ENCODE data around the gene ADORA3.

The ADORA3 gene

GRCh38 chr1:111463029-111463683, 40.3 kb downstream of the ADORA3 start:
- no peak for DNase-seq (ENCODE audit: low spot score)
- in situ Hi-C loops (cut with MboI; ENCODE audit: low sequenced_read_pairs, unreplicated experiment): no loop called here

DNA sequence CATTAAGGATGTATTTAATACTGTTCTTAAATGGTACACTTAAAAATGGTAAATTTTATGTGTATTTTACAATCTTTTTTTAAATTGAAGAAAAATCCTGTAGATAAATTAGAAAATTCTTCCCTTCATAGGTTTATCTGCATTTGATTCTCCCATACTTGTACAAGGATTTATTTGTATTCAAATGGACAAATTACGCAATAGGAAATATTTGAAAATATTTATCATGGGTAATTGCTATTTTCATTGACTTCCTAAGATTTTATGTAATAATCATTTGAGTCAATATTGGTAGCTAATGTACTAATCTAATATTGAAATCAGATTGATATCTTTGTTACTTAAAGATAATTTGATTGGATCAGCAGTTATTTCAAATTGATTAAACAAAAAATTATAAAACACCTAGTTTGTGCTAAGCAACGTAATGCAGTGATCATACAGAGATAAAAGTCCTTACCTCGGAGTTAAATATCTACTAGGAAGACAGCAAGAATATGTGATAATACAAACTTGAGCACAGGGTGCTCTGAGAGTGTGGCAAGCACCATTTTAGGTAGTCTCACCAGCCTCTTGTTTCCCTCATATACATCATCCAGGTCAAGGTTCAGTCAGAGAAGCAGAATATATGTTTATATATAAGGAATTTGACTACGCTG, 40.9 kb downstream of the ADORA3 start:
- in situ Hi-C loops (cut with MboI; ENCODE audit: low sequenced_read_pairs, unreplicated experiment): no loop called here
- TF ChIP-seq, protein P1, sequence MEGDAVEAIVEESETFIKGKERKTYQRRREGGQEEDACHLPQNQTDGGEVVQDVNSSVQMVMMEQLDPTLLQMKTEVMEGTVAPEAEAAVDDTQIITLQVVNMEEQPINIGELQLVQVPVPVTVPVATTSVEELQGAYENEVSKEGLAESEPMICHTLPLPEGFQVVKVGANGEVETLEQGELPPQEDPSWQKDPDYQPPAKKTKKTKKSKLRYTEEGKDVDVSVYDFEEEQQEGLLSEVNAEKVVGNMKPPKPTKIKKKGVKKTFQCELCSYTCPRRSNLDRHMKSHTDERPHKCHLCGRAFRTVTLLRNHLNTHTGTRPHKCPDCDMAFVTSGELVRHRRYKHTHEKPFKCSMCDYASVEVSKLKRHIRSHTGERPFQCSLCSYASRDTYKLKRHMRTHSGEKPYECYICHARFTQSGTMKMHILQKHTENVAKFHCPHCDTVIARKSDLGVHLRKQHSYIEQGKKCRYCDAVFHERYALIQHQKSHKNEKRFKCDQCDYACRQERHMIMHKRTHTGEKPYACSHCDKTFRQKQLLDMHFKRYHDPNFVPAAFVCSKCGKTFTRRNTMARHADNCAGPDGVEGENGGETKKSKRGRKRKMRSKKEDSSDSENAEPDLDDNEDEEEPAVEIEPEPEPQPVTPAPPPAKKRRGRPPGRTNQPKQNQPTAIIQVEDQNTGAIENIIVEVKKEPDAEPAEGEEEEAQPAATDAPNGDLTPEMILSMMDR (IDR thresholded peaks at IDR 0.05; ENCODE audit: borderline replicate concordance, control extremely low read depth, extremely low read depth, insufficient read depth, missing control alignments): no peak

More at GRCh38 chr1:111463029-111463683, 40.3 kb downstream of the ADORA3 start:
- TF ChIP-seq, protein P1 (IDR thresholded peaks at IDR 0.05; ENCODE audit: borderline replicate concordance, control extremely low read depth, extremely low read depth, insufficient read depth, missing control alignments): no peak

GRCh38 chr1:111461765-111462164, 41.7 kb downstream of the ADORA3 start:
- TF ChIP-seq, protein P1 (IDR thresholded peaks at IDR 0.05; ENCODE audit: borderline replicate concordance, control extremely low read depth, extremely low read depth, insufficient read depth, missing control alignments): no peak
- no peak for DNase-seq (ENCODE audit: low spot score)
- in situ Hi-C loops (cut with MboI; ENCODE audit: low sequenced_read_pairs, unreplicated experiment): no loop called here

More for the DNA sequence above, 40.9 kb downstream of the ADORA3 start:
- DNase-seq (ENCODE audit: low spot score): no peak

DNA sequence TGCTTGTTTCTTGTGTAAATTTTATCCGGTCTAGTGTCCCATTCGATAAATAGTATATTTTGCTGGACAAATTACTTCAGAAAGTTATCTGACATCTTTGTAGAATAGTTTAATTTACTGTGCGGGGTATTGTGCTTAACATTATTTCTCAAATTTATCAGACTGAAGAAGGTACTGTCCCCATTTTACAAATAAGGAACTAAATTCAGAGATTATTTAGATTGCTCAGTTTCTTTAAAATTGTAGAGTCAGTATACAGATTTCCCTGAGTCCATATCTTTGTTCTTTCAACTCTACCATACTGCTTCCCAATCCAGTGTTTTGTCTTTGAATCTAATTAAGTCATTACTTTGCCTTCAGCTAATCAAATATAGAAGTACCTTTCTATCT, 47.8 kb downstream of the ADORA3 start:
- no peak for DNase-seq (ENCODE audit: low spot score)
- in situ Hi-C loops (cut with MboI; ENCODE audit: low sequenced_read_pairs, unreplicated experiment): no loop called here

GRCh38 chr1:111454859-111455641, 48.4 kb downstream of the ADORA3 start:
- TF ChIP-seq, protein P1 (IDR thresholded peaks at IDR 0.05; ENCODE audit: borderline replicate concordance, control extremely low read depth, extremely low read depth, insufficient read depth, missing control alignments): no peak
- DNase-seq (ENCODE audit: low spot score): peak; percentile 36
- in situ Hi-C loops (cut with MboI; ENCODE audit: low sequenced_read_pairs, unreplicated experiment): no loop called here

More for the DNA sequence above, 47.8 kb downstream of the ADORA3 start:
- TF ChIP-seq, protein P1 (IDR thresholded peaks at IDR 0.05; ENCODE audit: borderline replicate concordance, control extremely low read depth, extremely low read depth, insufficient read depth, missing control alignments): no peak

GRCh38 chr1:111453706-111454105, 49.7 kb downstream of the ADORA3 start:
- in situ Hi-C loops (cut with MboI; ENCODE audit: low sequenced_read_pairs, unreplicated experiment): no loop called here
- TF ChIP-seq, protein P1 (IDR thresholded peaks at IDR 0.05; ENCODE audit: borderline replicate concordance, control extremely low read depth, extremely low read depth, insufficient read depth, missing control alignments): no peak
- no peak for DNase-seq (ENCODE audit: low spot score)

All from GM13976 (cell line).